A549 (cell line): ENCODE data around the gene PDIK1L. TPM values are rescaled to one million over a fixed set of nuclear protein-coding genes. Genes with fewer than 3 reads are reported as not detected.

Experiments
- ATAC-seq, 2 experiments: fragments of 200-7000 bp in 1 of 2; fragments of >200 bp in 1 of 2; cut with Nextera tagmentation in 1 of 2; cut with Tn5 transposase in 1 of 2; 3 replicates each; pipeline versions ENCODE4 v1.8.0 to v1.9.1; 2018 to 2020; ENCODE audit warnings: mild to moderate bottlenecking in 1 of 2, moderate library complexity in 1 of 2
- CTCF ChIA-PET: fragments of 300-600 bp; sonication (Branson Sonifier 250); formaldehyde crosslinking; extraction: SDS; loops from one replicate; lab custom pipeline; 2021; ENCODE audit warnings: antibody characterized with exemption, inconsistent platforms; lab: Yijun Ruan, JAX
- POLR2A ChIA-PET: fragments of 350-600 bp; formaldehyde crosslinking; extraction: SDS; loops from one replicate; lab custom pipeline; 2021; ENCODE audit warnings: antibody characterized with exemption, inconsistent platforms; lab: Yijun Ruan, JAX
- DNase-seq, 2 experiments: peaks; one replicate each; pipeline versions ENCODE4 v3.0.0 to v3.0.0-alpha.2; 2011 to 2016; ENCODE audit warnings: low read depth in 1 of 2, low spot score in 1 of 2
- FAIRE-seq: peaks from 2 replicates; lab custom pipeline; 2011; peaks lifted over from hg19 to GRCh38; lab: Jason Lieb, UNC
- H3K27ac ChIP-seq, 2 experiments: fragments of >200 bp; sonication (Bioruptor Twin); formaldehyde crosslinking; 3 replicates each; pipeline ENCODE4 v1.5.1; 2016 to 2017
- H3K4me1 ChIP-seq: fragments of >200 bp; sonication (Bioruptor Twin); formaldehyde crosslinking; 3 replicates; pipeline ENCODE4 v1.6.1; 2016
- H3K4me2 ChIP-seq: fragments of >200 bp; sonication (Bioruptor Twin); formaldehyde crosslinking; 3 replicates; pipeline ENCODE4 v1.6.1; 2016
- H3K4me3 ChIP-seq: fragments of >200 bp; sonication (Bioruptor Twin); formaldehyde crosslinking; 3 replicates; pipeline ENCODE4 v1.5.1; 2016
- H3K9me3 ChIP-seq: fragments of >200 bp; sonication (Bioruptor Twin); formaldehyde crosslinking; 3 replicates; pipeline ENCODE4 v1.6.1; 2016
- CBX8 ChIP-seq: fragments of 200-600 bp; sonication (generic); IDR thresholded peaks from 2 replicates; pipeline ENCODE4 v1.6.1; 2016
- E2F6 ChIP-seq: IDR thresholded peaks from 2 replicates; pipeline ENCODE4 v1.6.1; 2012; ENCODE audit warnings: low read depth, borderline replicate concordance
- EP300 ChIP-seq, 2 experiments: fragments of >200 bp; sonication (Bioruptor Twin); formaldehyde crosslinking; IDR thresholded peaks; 2 replicates in 1 of 2; 3 replicates in 1 of 2; pipeline ENCODE4 v1.6.1; 2016 to 2017
- HEYL ChIP-seq: fragments of 250-450 bp; sonication (Bioruptor Pico); IDR thresholded peaks from 2 replicates; pipeline ENCODE4 v1.8.0; 2021; ENCODE audit warnings: mild to moderate bottlenecking, moderate library complexity
- KDM1A ChIP-seq: fragments of 200-600 bp; sonication (generic); IDR thresholded peaks from 2 replicates; pipeline ENCODE4 v1.6.1; 2016; ENCODE audit warnings: low read depth, mild to moderate bottlenecking
- MAFK ChIP-seq: fragments of 450-650 bp; IDR thresholded peaks from 2 replicates; pipeline ENCODE4 v1.6.1; 2014; ENCODE audit not compliant: partially characterized antibody
- NPAS2 ChIP-seq: fragments of 250-450 bp; sonication (Bioruptor Pico); IDR thresholded peaks from 2 replicates; pipeline ENCODE4 v1.8.0; 2022; ENCODE audit warnings: mild to moderate bottlenecking, moderate library complexity, borderline replicate concordance
- POLR2A ChIP-seq: IDR thresholded peaks from 2 replicates; pipeline ENCODE4 v1.6.1; 2012; ENCODE audit warnings: mild to moderate bottlenecking, low read length
- POLR2AphosphoS2 ChIP-seq: conservative IDR thresholded peaks from 2 replicates; pipeline ENCODE4 v1.6.1; 2012; ENCODE audit warnings: low read length, improper control_type of control experiment, inconsistent platforms
- RARB ChIP-seq: fragments of 250-450 bp; sonication (Bioruptor Pico); IDR thresholded peaks from 2 replicates; pipeline ENCODE4 v1.8.0; 2021; ENCODE audit warnings: mild to moderate bottlenecking, moderate library complexity
- REST ChIP-seq: fragments of 200-600 bp; sonication (generic); IDR thresholded peaks from 2 replicates; pipeline ENCODE4 v1.6.1; 2016; ENCODE audit warnings: antibody characterized with exemption, mild to moderate bottlenecking, moderate library complexity
- ZNF302 ChIP-seq: fragments of 250-450 bp; sonication (Bioruptor Pico); IDR thresholded peaks from 2 replicates; pipeline ENCODE4 v1.9.0; 2021; ENCODE audit warnings: inconsistent platforms, mild to moderate bottlenecking, moderate library complexity
- WGBS: methylation state at CpG from one replicate; pipeline ENCODE4 v1.1.6; 2017; ENCODE audit errors: missing lambda C conversion rate; 5-methylcytosine and 5-hydroxymethylcytosine counted together
- polyA plus RNA-seq, 4 experiments: library from polyadenylated mRNA; depleted of rRNA in 3 of 4; stranded (reverse); fragments of >200 nt; fragmentation: RNase III in 1 of 4; extraction: RNeasy Plus Mini Kit Qiagen cat#74134 plus additional on column Dnase treatment in 1 of 4; gene quantifications; 2 replicates in 3 of 4; 3 replicates in 1 of 4; pipeline ENCODE4 v1.2.3, GENCODE V29; 2011 to 2017

Gene PDIK1L
- polyA plus RNA-seq, 2 of the 4 experiments (the other 2 are of a cell fraction), result 2.3 to 4.3 TPM

GRCh38 chr1:26069941-26070295, 41.7 kb upstream of the PDIK1L start:
- no peak overlapping the region for H3K27ac ChIP-seq
- DNase-seq, result no peak
- ChIA-PET CTCF (interaction anchor here (0.6 to 1.9 kb wide), 3 partner anchors 11 to 24 kb away, joined by 3 to 5 read pairs (median 3); partner anchors contain the start of gene SLC30A2), POLR2A (interaction anchor here (0.7 kb wide), 1 partner anchor 42 kb away, joined by 8 read pairs; the partner anchor contains the start of gene PDIK1L)
- ATAC-seq, result no peak
- H3K4me3 ChIP-seq, result no peak overlapping the region
- H3K9me3 ChIP-seq, result no peaks in the 10 kb centered on the region
- TF ChIP-seq ZNF302 (CRISPR knock-in tag) (no peak), MAFK (peak; percentile 8), RARB (CRISPR knock-in tag) (no peak), REST (no peak)
- FAIRE-seq, result no peak
- H3K4me2 ChIP-seq, result no peak overlapping the region
- H3K4me1 ChIP-seq, result no peaks in the 10 kb centered on the region
- WGBS, result 17% methylated on average over 1 of the region's 1 CpG

- WGBS, result 47% methylated on average over 4 of the region's 4 CpGs
- H3K4me3 ChIP-seq, result no peak overlapping the region
- DNase-seq, result no peak
- no peak overlapping the region for H3K27ac ChIP-seq
- ATAC-seq, result no peak
- ChIA-PET CTCF (interaction anchor here (1.3 to 1.4 kb wide), 2 partner anchors 11 to 14 kb away, joined by 3 read pairs; no protein-coding TSS in a partner anchor), POLR2A (no interaction called here)
- H3K4me2 ChIP-seq, result no peak overlapping the region
- FAIRE-seq, result no peak
- TF ChIP-seq RARB (CRISPR knock-in tag), result no peak
- no peak for TF ChIP-seq MAFK
- no peak for TF ChIP-seq KDM1A
- TF ChIP-seq POLR2A, result no peak
- no peak for TF ChIP-seq EP300 (IDR thresholded peaks at IDR 0.05)
- H3K9me3 ChIP-seq, result no peaks in the 10 kb centered on the region
- H3K4me1 ChIP-seq, result no peaks in the 10 kb centered on the region
These were observed 41.2 kb upstream of the PDIK1L start for GRCh38 chr1:26070296-26070962.

GRCh38 chr1:26070963-26071342, 40.7 kb upstream of the PDIK1L start:
- POLR2A ChIA-PET, result no interaction called here
- no peak for TF ChIP-seq E2F6
- no peak for TF ChIP-seq CBX8
- no peaks in the 10 kb centered on the region for H3K4me1 ChIP-seq
- ATAC-seq (no peak), FAIRE-seq (no peak), DNase-seq (no peak)
- no peaks in the 10 kb centered on the region for H3K9me3 ChIP-seq
- H3K27ac ChIP-seq, result no peak overlapping the region
- H3K4me3 ChIP-seq, result no peak overlapping the region
- H3K4me2 ChIP-seq, result no peak overlapping the region
- CTCF ChIA-PET, result interaction anchor here (1.3 to 1.4 kb wide), 2 partner anchors 12 to 15 kb away, joined by 3 read pairs; no protein-coding TSS in a partner anchor
- 63% methylated on average over 6 of the region's 6 CpGs for WGBS

GRCh38 chr1:26072305-26072704, 39.3 kb upstream of the PDIK1L start:
- Histone ChIP-seq H3K9me3 (no peaks in the 10 kb centered on the region), H3K4me3 (no peak overlapping the region), H3K27ac (no peak overlapping the region), H3K4me1 (no peaks in the 10 kb centered on the region), H3K4me2 (no peak overlapping the region)
- TF ChIP-seq EP300 (IDR thresholded peaks at IDR 0.05) (no peak), POLR2AphosphoS2 (no peak), POLR2A (no peak), HEYL (CRISPR knock-in tag) (no peak), NPAS2 (CRISPR knock-in tag) (no peak), MAFK (no peak)
- ChIA-PET CTCF (interaction anchor here (0.7 kb wide), 1 partner anchor 63 kb away, joined by 4 read pairs; no protein-coding TSS in a partner anchor), POLR2A (no interaction called here)
- ATAC-seq (no peak), DNase-seq (no peak), FAIRE-seq (no peak)
- 39% methylated on average over 6 of the region's 6 CpGs for WGBS
